Measurements from ENCODE around the gene BRD4. TPM values are rescaled to one million over a fixed set of nuclear protein-coding genes. Genes with fewer than 3 reads are reported as not detected.

Gene BRD4
- total and polyA plus RNA-seq, 2 donors (not counting 3 experiments of a cell fraction or from before 2014, with no cell fraction given) = 14.9 to 125 TPM

DNA sequence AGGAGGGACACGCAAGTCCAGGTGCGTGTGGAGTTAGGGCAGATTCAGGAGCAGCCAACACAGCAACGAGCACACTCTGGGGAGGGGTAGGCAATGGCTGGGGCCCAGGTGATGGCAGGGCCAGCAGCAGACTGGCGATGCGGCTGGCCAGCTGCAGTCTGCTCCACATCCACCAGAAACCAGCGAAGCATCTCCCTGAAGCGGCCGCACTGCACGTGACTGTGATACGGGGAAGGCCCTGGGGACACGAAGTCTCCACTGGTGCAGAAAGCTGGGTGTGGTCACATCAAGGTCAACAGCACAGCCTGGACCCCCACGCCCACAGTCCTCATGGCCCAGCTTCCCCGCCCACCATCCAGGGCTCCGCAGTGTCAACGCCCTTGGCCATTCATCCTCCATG is 78.8 kb downstream of the BRD4 start:
- DNase-seq (ENCODE audit: low read depth, low spot score) = no peak
- TF ChIP-seq, protein P1, sequence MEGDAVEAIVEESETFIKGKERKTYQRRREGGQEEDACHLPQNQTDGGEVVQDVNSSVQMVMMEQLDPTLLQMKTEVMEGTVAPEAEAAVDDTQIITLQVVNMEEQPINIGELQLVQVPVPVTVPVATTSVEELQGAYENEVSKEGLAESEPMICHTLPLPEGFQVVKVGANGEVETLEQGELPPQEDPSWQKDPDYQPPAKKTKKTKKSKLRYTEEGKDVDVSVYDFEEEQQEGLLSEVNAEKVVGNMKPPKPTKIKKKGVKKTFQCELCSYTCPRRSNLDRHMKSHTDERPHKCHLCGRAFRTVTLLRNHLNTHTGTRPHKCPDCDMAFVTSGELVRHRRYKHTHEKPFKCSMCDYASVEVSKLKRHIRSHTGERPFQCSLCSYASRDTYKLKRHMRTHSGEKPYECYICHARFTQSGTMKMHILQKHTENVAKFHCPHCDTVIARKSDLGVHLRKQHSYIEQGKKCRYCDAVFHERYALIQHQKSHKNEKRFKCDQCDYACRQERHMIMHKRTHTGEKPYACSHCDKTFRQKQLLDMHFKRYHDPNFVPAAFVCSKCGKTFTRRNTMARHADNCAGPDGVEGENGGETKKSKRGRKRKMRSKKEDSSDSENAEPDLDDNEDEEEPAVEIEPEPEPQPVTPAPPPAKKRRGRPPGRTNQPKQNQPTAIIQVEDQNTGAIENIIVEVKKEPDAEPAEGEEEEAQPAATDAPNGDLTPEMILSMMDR (IDR thresholded peaks at IDR 0.05; ENCODE audit: extremely low read depth in 1 of 2, insufficient read depth in 1 of 2, low read depth in 1 of 2, low read length in 2 of 2) = no peak
- no peak for TF ChIP-seq POLR2AphosphoS5 (IDR thresholded peaks at IDR 0.05; ENCODE audit: insufficient read depth, low read depth, low read length)
- no peak for TF ChIP-seq FOS (IDR thresholded peaks at IDR 0.05; ENCODE audit: borderline replicate concordance, insufficient read depth, low read length)
- TF ChIP-seq EZH2 (IDR thresholded peaks at IDR 0.05; ENCODE audit: borderline replicate concordance, low read depth, low read length, severe bottlenecking) = no peak
- no peak for TF ChIP-seq GATA2 (IDR thresholded peaks at IDR 0.05; ENCODE audit: insufficient read depth, insufficient read length, low read depth, low read length)
- no peak for TF ChIP-seq POLR2A (IDR thresholded peaks at IDR 0.05; ENCODE audit: low read depth, low read length)
- TF ChIP-seq, protein P2, sequence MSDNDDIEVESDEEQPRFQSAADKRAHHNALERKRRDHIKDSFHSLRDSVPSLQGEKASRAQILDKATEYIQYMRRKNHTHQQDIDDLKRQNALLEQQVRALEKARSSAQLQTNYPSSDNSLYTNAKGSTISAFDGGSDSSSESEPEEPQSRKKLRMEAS (IDR thresholded peaks at IDR 0.05; ENCODE audit: insufficient read depth, insufficient read length) = no peak
- TF ChIP-seq JUN (IDR thresholded peaks at IDR 0.05; ENCODE audit: borderline replicate concordance, insufficient read depth, insufficient read length, low read depth) = no peak
- no peak for TF ChIP-seq MYC (IDR thresholded peaks at IDR 0.05; ENCODE audit: low read depth, low read length)
- Histone ChIP-seq H3K9me1 (replicated peaks; ENCODE audit: control insufficient read depth, extremely low read depth, insufficient read depth, low read length) (no peaks in the 10 kb centered on the region), H3K4me1 (ENCODE audit: control insufficient read depth, extremely low read depth, insufficient read depth, low read length) (peaks cover 39% of the 10 kb centered on the region), H3K27ac (ENCODE audit: insufficient read depth, low read depth, low read length) (no peak overlapping the region), H3K79me2 (ENCODE audit: control insufficient read depth, insufficient read depth, low read length) (peaks cover 11% of the 10 kb centered on the region), H3K4me3 (replicated peaks in 1 of 3; ENCODE audit: insufficient read depth in 1 of 3, low read depth in 1 of 3, low read length in 3 of 3) (no peak overlapping the region), H3K9ac (replicated peaks; ENCODE audit: extremely low read depth, insufficient read depth, low read length) (no peak overlapping the region), H3K4me2 (ENCODE audit: insufficient read depth, low read length) (no peak overlapping the region), H3K36me3 (ENCODE audit: control insufficient read depth in 2 of 2, extremely low read depth in 1 of 2, insufficient read depth in 2 of 2, low read length in 2 of 2) (peaks cover 28 to 59% of the 10 kb centered on the region in 2 experiments), H2AFZ (ENCODE audit: low read depth, low read length) (no peak overlapping the region), H4K20me1 (replicated peaks; ENCODE audit: control insufficient read depth, extremely low read depth, insufficient read depth, low read length) (no peaks in the 10 kb centered on the region), H3K27me3 (ENCODE audit: control insufficient read depth in 2 of 2, insufficient read depth in 2 of 2, low read length in 2 of 2) (no peaks in the 10 kb centered on the region), H3K9me3 (replicated peaks; ENCODE audit: control insufficient read depth, insufficient read depth, low read length) (no peaks in the 10 kb centered on the region)
- ChIA-PET CTCF (interaction anchor here (3.4 kb wide), 1 partner anchor 76 kb away, joined by 15 read pairs; no protein-coding TSS in a partner anchor), POLR2A (interaction anchor here (0.6 kb wide), 1 partner anchor 117 kb away, joined by 6 read pairs; no protein-coding TSS in a partner anchor)
- dilution Hi-C loops (cut with MboI; ENCODE audit: extremely low pct_ligation_motif_present, low sequenced_read_pairs) (no loop called here), intact Hi-C loops (cut with micrococcal nuclease) (loop anchor here (5.0 to 10.0 kb wide), 2 partner anchors 149 to 164 kb away; partner anchors contain the start of genes AKAP8L and SYDE1)
- no TSS peak for BruUV-seq (replicated peaks)
- FAIRE-seq = no peak
